ENCODE results near the gene SF3B5. TPM values are rescaled to one million over a fixed set of nuclear protein-coding genes. Genes with fewer than 3 reads are reported as not detected.

The SF3B5 gene
- total and polyA plus RNA-seq, 9 of the 15 experiments (the other 6 are each of a cell fraction or from before 2014, with no cell fraction given): 238 to 1,211 (median 407) TPM

DNA sequence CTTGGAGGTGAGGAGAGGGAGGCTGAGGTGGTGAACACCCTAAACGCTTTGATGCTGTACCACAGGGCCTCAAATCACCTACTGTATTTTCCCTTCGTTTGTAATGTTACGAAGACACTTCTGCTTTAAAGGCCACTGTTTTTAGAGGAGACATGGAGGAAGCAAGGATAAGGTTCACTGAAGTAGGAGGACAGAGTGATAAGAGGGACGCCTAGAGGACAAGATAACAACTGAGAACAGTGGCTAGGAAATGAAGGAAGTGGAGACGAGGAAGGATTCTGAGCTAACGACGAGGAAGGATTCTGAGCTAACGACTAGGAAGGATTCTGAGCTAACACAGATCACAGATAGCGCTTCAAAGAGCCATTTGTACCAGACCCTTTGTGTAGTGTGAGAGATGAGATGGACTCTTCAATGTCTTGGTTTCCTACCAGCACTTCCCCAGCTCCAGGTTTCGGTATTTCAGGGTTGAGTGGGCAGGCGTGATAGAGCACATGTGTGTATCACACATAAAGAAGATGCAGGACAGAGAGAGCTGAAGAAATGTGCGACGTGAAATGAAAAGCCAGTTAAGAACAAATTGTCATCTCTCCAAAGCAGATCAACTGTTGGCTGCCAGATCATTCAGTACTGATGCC lies 7.5 kb downstream of the SF3B5 start (continued):
- no peak for TF ChIP-seq NR2C1 (IDR thresholded peaks at IDR 0.05)
- peak; percentile 45; the same call in 1 of the 2 replicates for TF ChIP-seq NR2C1 (tag; IDR thresholded peaks at IDR 0.05)
- peak; percentile 40; the same call in 1 of the 2 replicates for TF ChIP-seq ELF1 (tag; IDR thresholded peaks at IDR 0.05)
- TF ChIP-seq ZNF41 (CRISPR knock-in tag; conservative IDR thresholded peaks at IDR 0.05): 0 out of 2 replicates have a peak, but pooled peaks have one; percentile 4
- TF ChIP-seq, protein P1, sequence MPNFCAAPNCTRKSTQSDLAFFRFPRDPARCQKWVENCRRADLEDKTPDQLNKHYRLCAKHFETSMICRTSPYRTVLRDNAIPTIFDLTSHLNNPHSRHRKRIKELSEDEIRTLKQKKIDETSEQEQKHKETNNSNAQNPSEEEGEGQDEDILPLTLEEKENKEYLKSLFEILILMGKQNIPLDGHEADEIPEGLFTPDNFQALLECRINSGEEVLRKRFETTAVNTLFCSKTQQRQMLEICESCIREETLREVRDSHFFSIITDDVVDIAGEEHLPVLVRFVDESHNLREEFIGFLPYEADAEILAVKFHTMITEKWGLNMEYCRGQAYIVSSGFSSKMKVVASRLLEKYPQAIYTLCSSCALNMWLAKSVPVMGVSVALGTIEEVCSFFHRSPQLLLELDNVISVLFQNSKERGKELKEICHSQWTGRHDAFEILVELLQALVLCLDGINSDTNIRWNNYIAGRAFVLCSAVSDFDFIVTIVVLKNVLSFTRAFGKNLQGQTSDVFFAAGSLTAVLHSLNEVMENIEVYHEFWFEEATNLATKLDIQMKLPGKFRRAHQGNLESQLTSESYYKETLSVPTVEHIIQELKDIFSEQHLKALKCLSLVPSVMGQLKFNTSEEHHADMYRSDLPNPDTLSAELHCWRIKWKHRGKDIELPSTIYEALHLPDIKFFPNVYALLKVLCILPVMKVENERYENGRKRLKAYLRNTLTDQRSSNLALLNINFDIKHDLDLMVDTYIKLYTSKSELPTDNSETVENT (CRISPR knock-in tag; IDR thresholded peaks at IDR 0.05): no peak
- no peak for TF ChIP-seq ZNF444 (CRISPR knock-in tag; IDR thresholded peaks at IDR 0.05)
- TF ChIP-seq NR4A1 (CRISPR knock-in tag; IDR thresholded peaks at IDR 0.05): no peak
- TF ChIP-seq NR4A1 (tag; IDR thresholded peaks at IDR 0.05): peak; percentile 84
- no peak for TF ChIP-seq NCOA6 (IDR thresholded peaks at IDR 0.05)
- no peak for TF ChIP-seq MCM5 (IDR thresholded peaks at IDR 0.05; ENCODE audit: low read depth)
- TF ChIP-seq, protein P2, sequence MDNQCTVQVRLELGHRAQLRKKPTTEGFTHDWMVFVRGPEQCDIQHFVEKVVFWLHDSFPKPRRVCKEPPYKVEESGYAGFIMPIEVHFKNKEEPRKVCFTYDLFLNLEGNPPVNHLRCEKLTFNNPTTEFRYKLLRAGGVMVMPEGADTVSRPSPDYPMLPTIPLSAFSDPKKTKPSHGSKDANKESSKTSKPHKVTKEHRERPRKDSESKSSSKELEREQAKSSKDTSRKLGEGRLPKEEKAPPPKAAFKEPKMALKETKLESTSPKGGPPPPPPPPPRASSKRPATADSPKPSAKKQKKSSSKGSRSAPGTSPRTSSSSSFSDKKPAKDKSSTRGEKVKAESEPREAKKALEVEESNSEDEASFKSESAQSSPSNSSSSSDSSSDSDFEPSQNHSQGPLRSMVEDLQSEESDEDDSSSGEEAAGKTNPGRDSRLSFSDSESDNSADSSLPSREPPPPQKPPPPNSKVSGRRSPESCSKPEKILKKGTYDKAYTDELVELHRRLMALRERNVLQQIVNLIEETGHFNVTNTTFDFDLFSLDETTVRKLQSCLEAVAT (IDR thresholded peaks at IDR 0.05): 0 out of 4 replicates have a peak, but pooled peaks have one; percentile 48 to 52
- TF ChIP-seq PTBP1 (IDR thresholded peaks at IDR 0.05; ENCODE audit: low read depth, low read length): no peak
- TF ChIP-seq ADNP (tag; IDR thresholded peaks at IDR 0.05): no peak
- TF ChIP-seq GATAD2A (IDR thresholded peaks at IDR 0.05): 0 out of 2 replicates have a peak, but pooled peaks have one; percentile 47
- TF ChIP-seq, protein P3, sequence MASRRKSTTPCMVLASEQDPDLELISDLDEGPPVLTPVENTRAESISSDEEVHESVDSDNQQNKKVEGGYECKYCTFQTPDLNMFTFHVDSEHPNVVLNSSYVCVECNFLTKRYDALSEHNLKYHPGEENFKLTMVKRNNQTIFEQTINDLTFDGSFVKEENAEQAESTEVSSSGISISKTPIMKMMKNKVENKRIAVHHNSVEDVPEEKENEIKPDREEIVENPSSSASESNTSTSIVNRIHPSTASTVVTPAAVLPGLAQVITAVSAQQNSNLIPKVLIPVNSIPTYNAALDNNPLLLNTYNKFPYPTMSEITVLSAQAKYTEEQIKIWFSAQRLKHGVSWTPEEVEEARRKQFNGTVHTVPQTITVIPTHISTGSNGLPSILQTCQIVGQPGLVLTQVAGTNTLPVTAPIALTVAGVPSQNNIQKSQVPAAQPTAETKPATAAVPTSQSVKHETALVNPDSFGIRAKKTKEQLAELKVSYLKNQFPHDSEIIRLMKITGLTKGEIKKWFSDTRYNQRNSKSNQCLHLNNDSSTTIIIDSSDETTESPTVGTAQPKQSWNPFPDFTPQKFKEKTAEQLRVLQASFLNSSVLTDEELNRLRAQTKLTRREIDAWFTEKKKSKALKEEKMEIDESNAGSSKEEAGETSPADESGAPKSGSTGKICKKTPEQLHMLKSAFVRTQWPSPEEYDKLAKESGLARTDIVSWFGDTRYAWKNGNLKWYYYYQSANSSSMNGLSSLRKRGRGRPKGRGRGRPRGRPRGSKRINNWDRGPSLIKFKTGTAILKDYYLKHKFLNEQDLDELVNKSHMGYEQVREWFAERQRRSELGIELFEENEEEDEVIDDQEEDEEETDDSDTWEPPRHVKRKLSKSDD (conservative IDR thresholded peaks at IDR 0.05; ENCODE audit: low read length): no peak
- peak; percentile 53 for TF ChIP-seq SOX6 (IDR thresholded peaks at IDR 0.05)
- TF ChIP-seq HDAC8 (tag; IDR thresholded peaks at IDR 0.05): no peak
- TF ChIP-seq SUPT5H (IDR thresholded peaks at IDR 0.05): no peak
- peak; percentile 91 for TF ChIP-seq BRD9 (IDR thresholded peaks at IDR 0.05; ENCODE audit: low read depth, partially characterized antibody)
- TF ChIP-seq, protein P4, sequence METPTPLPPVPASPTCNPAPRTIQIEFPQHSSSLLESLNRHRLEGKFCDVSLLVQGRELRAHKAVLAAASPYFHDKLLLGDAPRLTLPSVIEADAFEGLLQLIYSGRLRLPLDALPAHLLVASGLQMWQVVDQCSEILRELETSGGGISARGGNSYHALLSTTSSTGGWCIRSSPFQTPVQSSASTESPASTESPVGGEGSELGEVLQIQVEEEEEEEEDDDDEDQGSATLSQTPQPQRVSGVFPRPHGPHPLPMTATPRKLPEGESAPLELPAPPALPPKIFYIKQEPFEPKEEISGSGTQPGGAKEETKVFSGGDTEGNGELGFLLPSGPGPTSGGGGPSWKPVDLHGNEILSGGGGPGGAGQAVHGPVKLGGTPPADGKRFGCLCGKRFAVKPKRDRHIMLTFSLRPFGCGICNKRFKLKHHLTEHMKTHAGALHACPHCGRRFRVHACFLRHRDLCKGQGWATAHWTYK (CRISPR knock-in tag; IDR thresholded peaks at IDR 0.05): peak; percentile 86
- TF ChIP-seq DNMT1 (IDR thresholded peaks at IDR 0.05): 0 out of 2 replicates have a peak, but pooled peaks have one; percentile 46
- TF ChIP-seq CBFA2T3 (IDR thresholded peaks at IDR 0.05): peak; percentile 67
- TF ChIP-seq EHMT2 (IDR thresholded peaks at IDR 0.05): peak; percentile 86
- TF ChIP-seq TFAM (CRISPR knock-in tag; conservative IDR thresholded peaks at IDR 0.05): no peak
- no peak for TF ChIP-seq RFX5 (IDR thresholded peaks at IDR 0.05; ENCODE audit: low read depth, low read length)
